ENCODE results near the gene BNIP1.

The BNIP1 gene

DNA sequence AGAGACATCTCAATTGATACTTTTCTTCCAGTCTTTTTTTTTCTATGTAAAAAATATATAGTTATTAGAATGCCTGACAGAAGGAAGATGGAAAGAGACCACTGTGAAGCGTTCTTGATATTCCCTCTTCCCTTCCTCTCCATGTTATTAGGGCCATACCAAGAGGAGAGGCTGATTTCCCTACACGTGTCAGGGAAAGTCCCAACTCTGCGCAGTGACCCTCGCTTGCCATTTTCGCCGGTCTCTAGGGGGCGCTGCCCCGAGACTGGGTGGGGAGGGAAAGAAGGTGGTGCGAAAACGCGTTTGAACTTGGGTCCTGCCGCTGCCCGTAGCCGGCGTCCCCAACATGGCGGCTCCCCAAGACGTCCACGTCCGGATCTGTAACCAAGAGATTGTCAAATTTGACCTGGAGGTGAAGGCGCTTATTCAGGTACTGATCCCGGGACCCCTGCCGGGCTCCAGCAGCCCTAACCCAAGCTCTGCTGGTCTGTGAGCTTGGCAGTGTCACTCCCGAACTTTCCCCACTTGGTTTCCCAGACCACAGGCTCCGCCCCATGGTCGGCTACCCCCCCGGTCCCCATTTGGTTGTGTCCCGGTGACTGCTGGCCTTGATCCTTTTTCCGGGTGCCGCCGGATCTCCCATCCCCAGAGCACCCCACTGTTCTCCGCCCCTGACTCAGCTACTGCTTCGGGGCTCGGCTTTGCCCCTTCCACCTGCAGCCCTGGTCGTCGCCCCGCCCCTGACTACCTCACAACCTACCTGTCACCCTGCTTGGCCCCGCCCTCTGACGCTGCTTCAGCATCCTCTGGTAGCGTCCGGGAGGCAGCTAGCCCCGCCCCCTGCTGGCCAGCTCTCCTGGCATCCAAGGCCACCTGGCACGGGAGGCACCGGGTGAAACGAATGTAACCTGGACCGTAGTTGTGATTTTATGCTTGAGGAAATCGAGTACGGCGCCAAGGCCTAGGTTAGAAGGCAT is at the start of gene BNIP1:
Gene BNIP1, plus strand, starts transcription at position 332 of the 977 bp plus-strand sequence. Its CDS starts 15 bp downstream, at position 347.
- in situ Hi-C loops (cut with MboI; ENCODE audit: low pct_unique_long_range_greater_than_20kb, low sequenced_read_pairs, unreplicated experiment) = loop anchor here (25.0 kb wide), 1 partner anchor 157 kb away; the partner anchor contains the start of gene ATP6V0E1
- peak; percentile 91 for DNase-seq (ENCODE audit: low spot score)
- peak; percentile 98 for TF ChIP-seq CTCF (IDR thresholded peaks at IDR 0.05; ENCODE audit: extremely low read depth, insufficient read depth, missing control alignments)

DNA sequence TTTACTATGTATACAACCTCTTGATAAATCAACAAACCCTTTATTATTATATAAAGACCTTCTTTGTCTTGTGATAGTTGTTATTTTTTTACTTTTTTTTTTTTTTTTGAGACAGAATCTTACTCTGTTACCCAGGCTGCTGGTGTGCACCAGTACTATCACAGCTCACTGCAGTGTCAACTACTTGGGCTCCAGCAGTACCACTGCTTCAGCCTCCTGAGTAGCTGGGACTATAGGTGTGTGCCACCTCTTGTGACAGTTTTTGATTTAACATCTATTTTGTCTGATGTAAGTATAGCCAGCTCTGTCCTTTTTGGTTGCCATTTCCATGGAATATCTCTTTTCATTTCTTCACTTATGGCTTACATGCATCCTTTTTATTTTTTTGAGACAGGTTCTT is 45.5 kb upstream of the BNIP1 start:
- in situ Hi-C loops (cut with MboI; ENCODE audit: low pct_unique_long_range_greater_than_20kb, low sequenced_read_pairs, unreplicated experiment) = no loop called here
- TF ChIP-seq CTCF (IDR thresholded peaks at IDR 0.05; ENCODE audit: extremely low read depth, insufficient read depth, missing control alignments) = no peak
- no peak for DNase-seq (ENCODE audit: low spot score)

GRCh38 chr5:173099461-173099860 is 44.9 kb upstream of the BNIP1 start:
- in situ Hi-C loops (cut with MboI; ENCODE audit: low pct_unique_long_range_greater_than_20kb, low sequenced_read_pairs, unreplicated experiment) = no loop called here
- no peak for TF ChIP-seq CTCF (IDR thresholded peaks at IDR 0.05; ENCODE audit: extremely low read depth, insufficient read depth, missing control alignments)
- no peak for DNase-seq (ENCODE audit: low spot score)

DNA sequence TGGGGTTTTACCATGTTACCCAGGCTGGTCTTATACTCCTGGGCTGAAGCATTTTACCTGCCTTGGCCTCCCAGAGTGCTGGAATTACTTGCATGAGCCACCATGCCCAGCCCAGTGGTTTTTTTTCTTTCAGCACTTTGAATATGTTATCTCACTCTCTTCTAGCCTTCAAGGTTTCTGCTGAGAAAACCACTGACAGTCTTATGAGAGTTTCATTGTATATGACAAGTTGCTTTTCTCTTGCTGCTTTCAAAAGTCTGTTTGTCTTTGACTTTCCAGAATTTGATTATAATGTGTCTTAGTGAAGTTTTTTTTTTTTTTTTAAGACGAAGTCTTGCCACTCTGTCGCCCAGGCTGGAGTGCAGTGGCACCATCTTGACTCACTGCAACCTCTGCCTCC is 43.1 kb upstream of the BNIP1 start:
- in situ Hi-C loops (cut with MboI; ENCODE audit: low pct_unique_long_range_greater_than_20kb, low sequenced_read_pairs, unreplicated experiment) = no loop called here

GRCh38 chr5:173103411-173103810 is 40.9 kb upstream of the BNIP1 start:
- in situ Hi-C loops (cut with MboI; ENCODE audit: low pct_unique_long_range_greater_than_20kb, low sequenced_read_pairs, unreplicated experiment) = no loop called here
- no peak for DNase-seq (ENCODE audit: low spot score)
- TF ChIP-seq CTCF (IDR thresholded peaks at IDR 0.05; ENCODE audit: extremely low read depth, insufficient read depth, missing control alignments) = no peak

More for the DNA sequence above, 43.1 kb upstream of the BNIP1 start:
- DNase-seq (ENCODE audit: low spot score) = no peak
- no peak for TF ChIP-seq CTCF (IDR thresholded peaks at IDR 0.05; ENCODE audit: extremely low read depth, insufficient read depth, missing control alignments)

GRCh38 chr5:173108914-173109313 is 35.4 kb upstream of the BNIP1 start:
- TF ChIP-seq CTCF (IDR thresholded peaks at IDR 0.05; ENCODE audit: extremely low read depth, insufficient read depth, missing control alignments) = no peak
- DNase-seq (ENCODE audit: low spot score) = no peak
- in situ Hi-C loops (cut with MboI; ENCODE audit: low pct_unique_long_range_greater_than_20kb, low sequenced_read_pairs, unreplicated experiment) = no loop called here
